ENCODE data around the gene PTPRU. TPM values are rescaled to one million over a fixed set of nuclear protein-coding genes. Genes with fewer than 3 reads are reported as not detected.

Gene PTPRU
- total RNA-seq, 1 experiment from 2014 or later: 40.7 TPM

- TF ChIP-seq SP1 (IDR thresholded peaks at IDR 0.05; ENCODE audit: low read depth): no peak
- TF ChIP-seq FOSL1 (IDR thresholded peaks at IDR 0.05; ENCODE audit: low read depth): no peak
- TF ChIP-seq ZNF274 (IDR thresholded peaks at IDR 0.05; ENCODE audit: low read depth, low read length): no peak
- TF ChIP-seq SRF (IDR thresholded peaks at IDR 0.05; ENCODE audit: low read depth): no peak
- no peak for TF ChIP-seq YY1 (IDR thresholded peaks at IDR 0.05; ENCODE audit: extremely low read depth, insufficient replicate concordance, low read depth, low read length)
These were observed 89.4 kb downstream of the PTPRU start (continued) for GRCh38 chr1:29325675-29326074.

GRCh38 chr1:29326123-29326522 lies 89.8 kb downstream of the PTPRU start:
- no peaks in the 10 kb centered on the region for H3K9me3 ChIP-seq (ENCODE audit: control insufficient read depth in 1 of 2, insufficient read depth in 1 of 2, low read depth in 1 of 2, low read length in 2 of 2)
- TF ChIP-seq MAX (IDR thresholded peaks at IDR 0.05) (no peak), EZH2 (IDR thresholded peaks at IDR 0.05) (no peak), SIN3A (IDR thresholded peaks at IDR 0.05; ENCODE audit: low read depth) (no peak), CTCF (IDR thresholded peaks at IDR 0.05 in 2 of 3, conservative IDR thresholded peaks at IDR 0.05 in 1 of 3; ENCODE audit: borderline replicate concordance in 1 of 3, insufficient read depth in 1 of 3, low read depth in 2 of 3, low read length in 2 of 3) (no peak), FOSL1 (IDR thresholded peaks at IDR 0.05; ENCODE audit: low read depth) (no peak), POLR2AphosphoS5 (IDR thresholded peaks at IDR 0.05; ENCODE audit: low read depth, low read length) (no peak), YY1 (IDR thresholded peaks at IDR 0.05; ENCODE audit: extremely low read depth, insufficient replicate concordance, low read depth, low read length) (no peak), ATF3 (IDR thresholded peaks at IDR 0.05) (no peak), CEBPB (IDR thresholded peaks at IDR 0.05; ENCODE audit: low read depth) (no peak), CBX3 (IDR thresholded peaks at IDR 0.05; ENCODE audit: low read depth) (no peak), ZBTB33 (IDR thresholded peaks at IDR 0.05; ENCODE audit: extremely low read depth, insufficient replicate concordance, low read length) (no peak), JUND (IDR thresholded peaks at IDR 0.05) (no peak), ZFX (IDR thresholded peaks at IDR 0.05) (no peak), POLR2A (IDR thresholded peaks at IDR 0.05; ENCODE audit: borderline replicate concordance, extremely low read depth, insufficient read depth, insufficient read length) (no peak), TCF7L2 (IDR thresholded peaks at IDR 0.05; ENCODE audit: borderline replicate concordance, extremely low read depth, insufficient read depth, insufficient read length) (no peak)
- H3K4me2 ChIP-seq (ENCODE audit: low read length): no peak overlapping the region
- no peaks in the 10 kb centered on the region for H3K27me3 ChIP-seq (ENCODE audit: insufficient read depth, low read length)
- H3K4me3 ChIP-seq (replicated peaks in 1 of 2; ENCODE audit: low read depth in 1 of 2, low read length in 2 of 2): no peak overlapping the region
- no TSS peak for BruUV-seq (replicated peaks)
- 0 out of 4 replicates have a peak, but pooled peaks cover 2 to 3% of the 10 kb centered on the region in 2 experiments for H3K36me3 ChIP-seq (ENCODE audit: control insufficient read depth in 1 of 2, insufficient read depth in 2 of 2, low read length in 2 of 2)
- no peak overlapping the region for H2AFZ ChIP-seq (ENCODE audit: low read depth, low read length, poor library complexity, severe bottlenecking)
- ChIA-PET POLR2A (no interaction called here), RAD21 (ENCODE audit: low non-redundant PET in 1 of 2, low total read pairs in 2 of 2, uncharacterized antibody in 2 of 2, unreplicated experiment in 2 of 2) (no interaction called here), CTCF (no interaction called here)
- peaks cover 0 to 6% of the 10 kb centered on the region in 2 experiments; a peak in 1 of 4 replicates for H3K4me1 ChIP-seq (ENCODE audit: control insufficient read depth in 1 of 2, insufficient read depth in 2 of 2, low read length in 2 of 2)
- no peak overlapping the region for H3K27ac ChIP-seq (ENCODE audit: low read depth, low read length)
- H4K20me1 ChIP-seq (ENCODE audit: insufficient read depth): no peaks in the 10 kb centered on the region
- DNase-seq (ENCODE audit: low read depth, low spot score) (no peak), ATAC-seq (no peak)
- no peak overlapping the region for H3K9ac ChIP-seq (ENCODE audit: low read length)
- H3K9me2 ChIP-seq (ENCODE audit: insufficient read depth): no peaks in the 10 kb centered on the region
- H3K79me2 ChIP-seq (ENCODE audit: insufficient read depth, low read length): no peaks in the 10 kb centered on the region
- intact Hi-C loops (cut with micrococcal nuclease): no loop called here
